ENCODE results near the gene SRP9.

Gene SRP9

DNA sequence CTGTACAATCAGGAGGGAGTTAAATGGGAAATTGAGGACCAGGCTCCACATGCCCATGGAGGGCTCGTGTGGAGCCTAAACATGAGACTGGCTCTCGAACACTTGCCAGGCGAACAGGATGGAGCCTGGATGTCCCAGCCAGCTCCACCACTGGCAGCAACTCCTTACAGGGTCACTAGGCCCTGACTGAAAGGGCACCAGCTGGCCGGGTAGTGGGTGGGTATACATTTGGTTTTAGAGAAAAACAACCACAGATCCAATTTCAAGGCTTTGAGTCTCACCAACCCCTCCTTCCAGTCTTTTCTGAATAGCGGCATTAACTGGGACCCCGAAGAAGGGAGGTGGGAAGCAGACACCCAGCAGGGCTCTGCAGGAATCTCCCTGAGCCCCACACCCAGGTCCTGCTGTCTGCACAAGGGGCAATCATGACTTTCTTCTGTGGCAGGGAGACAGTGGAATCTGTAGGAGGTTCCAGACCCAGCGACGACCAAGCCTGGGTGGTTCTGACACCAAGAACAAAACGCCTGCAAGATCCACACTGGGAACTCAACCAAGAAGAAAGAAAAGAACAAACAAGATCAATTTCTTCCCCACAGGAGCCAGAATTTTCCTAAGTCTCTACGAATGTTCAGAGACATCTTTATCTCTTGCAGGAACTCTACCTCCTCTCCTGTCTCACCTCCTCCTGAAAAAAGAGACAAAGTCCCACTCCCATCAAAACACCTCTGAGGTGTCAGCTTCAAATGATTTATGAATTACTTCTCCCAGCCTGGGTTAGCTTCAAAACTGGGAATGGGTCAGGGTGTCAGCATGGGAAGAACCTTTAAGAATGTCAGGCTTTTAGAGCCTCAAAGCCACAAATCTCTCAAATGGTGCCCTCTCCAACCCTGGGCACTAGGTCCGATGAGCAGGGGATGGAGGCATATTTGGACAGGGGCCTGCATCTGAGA is 26.5 kb upstream of the SRP9 start:
- Histone ChIP-seq H3K9ac (ENCODE audit: low read depth, low read length) (no peak overlapping the region), H3K79me2 (ENCODE audit: insufficient read depth, low read length) (no peaks in the 10 kb centered on the region)
- ATAC-seq (ENCODE audit: insufficient read depth, low read depth), result no peak

DNA sequence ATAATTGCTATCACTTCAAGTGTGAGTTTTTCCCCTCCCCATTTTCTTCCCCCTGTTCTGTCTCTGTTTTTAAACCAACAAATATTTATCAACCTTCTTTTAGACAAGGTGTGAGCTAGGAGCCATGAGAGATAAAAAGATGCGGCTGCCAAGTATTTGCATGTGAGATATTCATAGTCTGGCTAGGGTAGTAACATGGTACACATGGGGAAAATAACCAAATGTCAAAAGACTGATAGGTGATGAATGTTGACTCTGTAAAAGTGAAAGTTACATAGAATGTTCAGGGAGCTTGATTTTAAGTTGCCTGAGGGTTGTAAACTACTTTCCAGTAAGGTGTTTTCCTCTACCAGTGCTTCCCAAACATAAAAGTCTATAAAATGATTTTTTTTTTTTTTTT is 25.4 kb upstream of the SRP9 start:
- H2AFZ ChIP-seq (ENCODE audit: low read depth, low read length), result no peak overlapping the region
- H3K9ac ChIP-seq (ENCODE audit: low read depth, low read length), result no peak overlapping the region
- no peaks in the 10 kb centered on the region for H3K36me3 ChIP-seq (ENCODE audit: insufficient read depth, low read length)
- DNase-seq (no peak), ATAC-seq (ENCODE audit: insufficient read depth, low read depth) (no peak)
- no peak overlapping the region for H3K27ac ChIP-seq (ENCODE audit: low read length)
- H3K9me3 ChIP-seq (ENCODE audit: insufficient read depth, low read length, severe bottlenecking), result no peaks in the 10 kb centered on the region
- H4K20me1 ChIP-seq (ENCODE audit: insufficient read depth, low read length), result no peaks in the 10 kb centered on the region
- H3K4me3 ChIP-seq (ENCODE audit: low read depth in 1 of 2, low read length in 2 of 2), result no peak overlapping the region
- no peaks in the 10 kb centered on the region for H3K79me2 ChIP-seq (ENCODE audit: insufficient read depth, low read length)
- TF ChIP-seq, protein P1, sequence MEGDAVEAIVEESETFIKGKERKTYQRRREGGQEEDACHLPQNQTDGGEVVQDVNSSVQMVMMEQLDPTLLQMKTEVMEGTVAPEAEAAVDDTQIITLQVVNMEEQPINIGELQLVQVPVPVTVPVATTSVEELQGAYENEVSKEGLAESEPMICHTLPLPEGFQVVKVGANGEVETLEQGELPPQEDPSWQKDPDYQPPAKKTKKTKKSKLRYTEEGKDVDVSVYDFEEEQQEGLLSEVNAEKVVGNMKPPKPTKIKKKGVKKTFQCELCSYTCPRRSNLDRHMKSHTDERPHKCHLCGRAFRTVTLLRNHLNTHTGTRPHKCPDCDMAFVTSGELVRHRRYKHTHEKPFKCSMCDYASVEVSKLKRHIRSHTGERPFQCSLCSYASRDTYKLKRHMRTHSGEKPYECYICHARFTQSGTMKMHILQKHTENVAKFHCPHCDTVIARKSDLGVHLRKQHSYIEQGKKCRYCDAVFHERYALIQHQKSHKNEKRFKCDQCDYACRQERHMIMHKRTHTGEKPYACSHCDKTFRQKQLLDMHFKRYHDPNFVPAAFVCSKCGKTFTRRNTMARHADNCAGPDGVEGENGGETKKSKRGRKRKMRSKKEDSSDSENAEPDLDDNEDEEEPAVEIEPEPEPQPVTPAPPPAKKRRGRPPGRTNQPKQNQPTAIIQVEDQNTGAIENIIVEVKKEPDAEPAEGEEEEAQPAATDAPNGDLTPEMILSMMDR (IDR thresholded peaks at IDR 0.05; ENCODE audit: borderline replicate concordance, extremely low read depth, low read length, poor library complexity, severe bottlenecking), result no peak
- TF ChIP-seq EZH2 (IDR thresholded peaks at IDR 0.05; ENCODE audit: borderline replicate concordance, low read depth, low read length, severe bottlenecking), result no peak
- no peak overlapping the region for H3K4me2 ChIP-seq (ENCODE audit: insufficient read depth, low read length)
- peaks cover 3% of the 10 kb centered on the region for H3K27me3 ChIP-seq (ENCODE audit: insufficient read depth, low read length, poor library complexity)
- H3K4me1 ChIP-seq (ENCODE audit: insufficient read depth, low read length), result no peaks in the 10 kb centered on the region

More for the DNA sequence above, 26.5 kb upstream of the SRP9 start:
- Histone ChIP-seq H3K4me1 (ENCODE audit: insufficient read depth, low read length) (no peaks in the 10 kb centered on the region), H3K27me3 (ENCODE audit: insufficient read depth, low read length, poor library complexity) (peaks cover 3% of the 10 kb centered on the region), H3K9me3 (ENCODE audit: insufficient read depth, low read length, severe bottlenecking) (no peaks in the 10 kb centered on the region), H3K4me3 (ENCODE audit: low read depth in 1 of 2, low read length in 2 of 2) (no peak overlapping the region), H2AFZ (ENCODE audit: low read depth, low read length) (no peak overlapping the region), H3K36me3 (ENCODE audit: insufficient read depth, low read length) (no peaks in the 10 kb centered on the region), H4K20me1 (ENCODE audit: insufficient read depth, low read length) (no peaks in the 10 kb centered on the region), H3K4me2 (ENCODE audit: insufficient read depth, low read length) (no peak overlapping the region), H3K27ac (ENCODE audit: low read length) (no peak overlapping the region)
- DNase-seq, result no peak
- TF ChIP-seq, protein P1 (IDR thresholded peaks at IDR 0.05; ENCODE audit: borderline replicate concordance, extremely low read depth, low read length, poor library complexity, severe bottlenecking), result no peak
- TF ChIP-seq EZH2 (IDR thresholded peaks at IDR 0.05; ENCODE audit: borderline replicate concordance, low read depth, low read length, severe bottlenecking), result no peak

DNA sequence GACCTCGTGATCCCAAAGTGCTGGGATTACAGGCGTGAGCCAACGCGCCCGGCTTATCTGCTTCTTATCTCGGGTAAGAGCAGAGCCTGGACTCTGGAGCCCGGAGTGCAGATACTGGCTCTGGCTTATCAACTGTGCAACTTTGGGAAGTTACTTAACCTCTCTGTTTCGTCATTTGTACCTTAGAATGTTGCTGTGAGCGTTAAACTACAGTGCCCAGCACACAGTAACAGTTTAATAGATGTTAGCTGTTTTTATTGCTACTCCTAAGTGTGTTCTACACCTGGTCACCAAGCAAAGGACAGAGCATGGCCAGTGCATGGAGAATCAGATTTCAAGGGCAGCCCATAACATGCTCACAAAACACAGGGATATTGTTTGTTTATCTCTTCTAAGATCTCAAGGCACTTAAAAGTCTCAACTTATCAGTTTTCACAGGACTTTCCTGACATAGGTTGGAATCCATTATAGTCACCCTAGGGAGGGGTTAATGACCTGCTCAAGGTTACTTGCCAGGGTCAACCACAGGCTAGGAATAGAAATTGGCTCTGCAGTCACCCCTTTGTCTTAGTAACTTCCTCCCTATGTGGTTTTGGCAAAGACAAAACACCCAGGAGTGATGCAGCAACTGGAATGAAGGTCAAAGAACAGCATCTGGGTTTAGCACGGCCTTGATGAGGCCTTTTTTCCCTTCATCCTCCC is 22.5 kb upstream of the SRP9 start:
- H3K4me2 ChIP-seq (ENCODE audit: insufficient read depth, low read length), result no peak overlapping the region
- H4K20me1 ChIP-seq (ENCODE audit: insufficient read depth, low read length), result no peaks in the 10 kb centered on the region
- DNase-seq, result no peak
- no peaks in the 10 kb centered on the region for H3K4me1 ChIP-seq (ENCODE audit: insufficient read depth, low read length)
- H3K4me3 ChIP-seq (ENCODE audit: low read depth in 1 of 2, low read length in 2 of 2), result no peak overlapping the region
- H2AFZ ChIP-seq (ENCODE audit: low read depth, low read length), result no peak overlapping the region
- peaks cover 3% of the 10 kb centered on the region for H3K27me3 ChIP-seq (ENCODE audit: insufficient read depth, low read length, poor library complexity)
- no peak for ATAC-seq (ENCODE audit: insufficient read depth, low read depth)
- no peaks in the 10 kb centered on the region for H3K36me3 ChIP-seq (ENCODE audit: insufficient read depth, low read length)
- no peaks in the 10 kb centered on the region for H3K9me3 ChIP-seq (ENCODE audit: insufficient read depth, low read length, severe bottlenecking)
- H3K9ac ChIP-seq (ENCODE audit: low read depth, low read length), result no peak overlapping the region
- no peaks in the 10 kb centered on the region for H3K79me2 ChIP-seq (ENCODE audit: insufficient read depth, low read length)
- no peak overlapping the region for H3K27ac ChIP-seq (ENCODE audit: low read length)
- TF ChIP-seq, protein P1 (IDR thresholded peaks at IDR 0.05; ENCODE audit: borderline replicate concordance, extremely low read depth, low read length, poor library complexity, severe bottlenecking), result no peak
- TF ChIP-seq EZH2 (IDR thresholded peaks at IDR 0.05; ENCODE audit: borderline replicate concordance, low read depth, low read length, severe bottlenecking), result no peak
